DND-41 (cell line): ENCODE data around the gene ENTPD2.

Experiments used
- CTCF ChIP-seq: IDR thresholded peaks from 2 replicates; pipeline ENCODE4 v1.5.1; 2012; ENCODE audit warnings: borderline replicate concordance, low read length, moderate library complexity, mild to moderate bottlenecking; ENCODE audit not compliant: poor library complexity, severe bottlenecking; ENCODE audit errors: extremely low read depth
- EZH2 ChIP-seq: IDR thresholded peaks from 3 replicates; pipeline ENCODE4 v1.6.1; 2012; ENCODE audit warnings: borderline replicate concordance, low read depth, mild to moderate bottlenecking, moderate library complexity, low read length, inconsistent platforms; ENCODE audit not compliant: severe bottlenecking

GRCh38 chr9:137020771-137021567, 32.9 kb downstream of the ENTPD2 start:
- no peak for TF ChIP-seq CTCF
- no peak for TF ChIP-seq EZH2
